Measurements from ENCODE around the gene MFF. TPM values are rescaled to one million over a fixed set of nuclear protein-coding genes. Genes with fewer than 3 reads are reported as not detected.
"Not testable (repeated sequence)": the region's sequence is repeated elsewhere in the genome, so short reads cannot be mapped to it uniquely, and the experiment has no call there.

Gene MFF
- total RNA-seq, 4 donors from 2014 or later = 15.1 to 99.1 (median 88.3) TPM

DNA sequence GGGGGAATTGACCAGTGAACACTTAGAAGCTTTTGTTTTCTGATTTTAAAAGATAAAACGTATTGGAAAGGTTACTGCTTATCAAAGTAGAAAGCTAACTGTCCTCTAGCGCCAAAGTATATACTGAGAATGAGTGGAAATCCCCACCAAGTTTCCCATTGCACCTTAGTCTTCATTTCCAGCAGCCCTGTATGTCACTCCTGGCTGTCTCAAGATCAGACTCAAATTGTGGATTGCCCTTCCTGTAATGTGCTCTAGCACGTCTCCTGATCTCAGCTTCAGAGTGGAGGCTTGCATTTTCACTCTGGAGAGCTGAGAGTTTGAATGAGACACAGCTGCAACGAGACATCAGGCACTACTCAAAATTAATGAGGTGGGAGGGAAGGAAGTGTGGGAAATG, 26.6 kb downstream of the MFF start:
- H3K4me3 ChIP-seq = no peak overlapping the region
- no peak overlapping the region for H3K27ac ChIP-seq
- TF ChIP-seq, protein P1, sequence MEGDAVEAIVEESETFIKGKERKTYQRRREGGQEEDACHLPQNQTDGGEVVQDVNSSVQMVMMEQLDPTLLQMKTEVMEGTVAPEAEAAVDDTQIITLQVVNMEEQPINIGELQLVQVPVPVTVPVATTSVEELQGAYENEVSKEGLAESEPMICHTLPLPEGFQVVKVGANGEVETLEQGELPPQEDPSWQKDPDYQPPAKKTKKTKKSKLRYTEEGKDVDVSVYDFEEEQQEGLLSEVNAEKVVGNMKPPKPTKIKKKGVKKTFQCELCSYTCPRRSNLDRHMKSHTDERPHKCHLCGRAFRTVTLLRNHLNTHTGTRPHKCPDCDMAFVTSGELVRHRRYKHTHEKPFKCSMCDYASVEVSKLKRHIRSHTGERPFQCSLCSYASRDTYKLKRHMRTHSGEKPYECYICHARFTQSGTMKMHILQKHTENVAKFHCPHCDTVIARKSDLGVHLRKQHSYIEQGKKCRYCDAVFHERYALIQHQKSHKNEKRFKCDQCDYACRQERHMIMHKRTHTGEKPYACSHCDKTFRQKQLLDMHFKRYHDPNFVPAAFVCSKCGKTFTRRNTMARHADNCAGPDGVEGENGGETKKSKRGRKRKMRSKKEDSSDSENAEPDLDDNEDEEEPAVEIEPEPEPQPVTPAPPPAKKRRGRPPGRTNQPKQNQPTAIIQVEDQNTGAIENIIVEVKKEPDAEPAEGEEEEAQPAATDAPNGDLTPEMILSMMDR (IDR thresholded peaks at IDR 0.05) = no peak
- no peak for TF ChIP-seq POLR2A (IDR thresholded peaks at IDR 0.05)
- H3K9me3 ChIP-seq = no peaks in the 10 kb centered on the region
- no peaks in the 10 kb centered on the region for H3K4me1 ChIP-seq
- no peak for DNase-seq
- H3K36me3 ChIP-seq = no peaks in the 10 kb centered on the region
- intact Hi-C loops (cut with DNase I; ENCODE audit: low total_unique reads) = no loop called here
- no peaks in the 10 kb centered on the region for H3K27me3 ChIP-seq

DNA sequence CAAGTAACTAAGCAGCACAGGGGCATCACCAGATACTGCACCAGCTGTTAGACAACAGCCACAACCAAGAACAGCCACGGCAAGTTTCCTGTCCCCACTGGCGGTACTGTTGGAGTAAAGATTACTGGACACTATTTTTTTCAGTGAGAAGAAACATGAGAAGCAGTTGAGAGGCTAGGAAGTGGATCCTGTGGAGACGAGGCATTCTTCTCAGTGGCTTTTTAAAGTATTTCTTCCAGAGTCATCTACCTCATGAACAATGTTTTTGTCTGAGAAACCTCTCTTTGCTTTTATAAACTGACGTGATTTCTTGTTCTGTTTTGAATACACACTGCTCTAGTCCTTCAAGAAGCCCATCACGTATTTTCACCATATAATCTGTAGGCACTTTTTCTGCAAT, 35.3 kb downstream of the MFF start:
- no peaks in the 10 kb centered on the region for H3K36me3 ChIP-seq

DNA sequence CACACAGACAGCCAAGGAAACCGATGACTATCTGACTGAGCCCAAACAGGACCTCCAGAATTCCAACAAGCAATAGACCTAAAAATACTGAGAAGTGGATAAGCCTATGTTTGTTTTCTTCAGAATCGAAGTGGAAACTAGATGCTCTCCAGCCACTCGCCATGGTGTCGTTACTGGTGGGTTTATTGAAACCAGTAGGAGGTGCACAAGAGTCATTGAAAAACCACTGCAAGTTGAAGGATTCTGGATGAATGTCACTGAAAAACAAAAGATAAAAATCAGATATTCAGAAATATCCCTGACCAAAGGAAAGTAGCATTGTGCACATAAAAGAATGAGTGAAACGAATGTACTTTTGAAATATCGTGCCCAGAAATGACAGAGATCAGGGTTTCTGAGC, 38.7 kb downstream of the MFF start:
- no peak for TF ChIP-seq POLR2A (IDR thresholded peaks at IDR 0.05)
- TF ChIP-seq, protein P1 (IDR thresholded peaks at IDR 0.05) = no peak
- Histone ChIP-seq H3K27me3 (no peaks in the 10 kb centered on the region), H3K27ac (no peak overlapping the region), H3K4me3 (no peak overlapping the region), H3K36me3 (no peaks in the 10 kb centered on the region), H3K9me3 (no peaks in the 10 kb centered on the region), H3K4me1 (no peaks in the 10 kb centered on the region)
- intact Hi-C loops (cut with DNase I; ENCODE audit: low total_unique reads) = no loop called here
- no peak for DNase-seq

More for the DNA sequence above, 35.3 kb downstream of the MFF start:
- Histone ChIP-seq H3K27me3 (no peaks in the 10 kb centered on the region), H3K27ac (no peak overlapping the region), H3K9me3 (no peaks in the 10 kb centered on the region), H3K4me3 (no peak overlapping the region), H3K4me1 (no peaks in the 10 kb centered on the region)
- TF ChIP-seq, protein P1 (IDR thresholded peaks at IDR 0.05) = no peak
- no peak for TF ChIP-seq POLR2A (IDR thresholded peaks at IDR 0.05)
- DNase-seq = no peak
- intact Hi-C loops (cut with DNase I; ENCODE audit: low total_unique reads) = no loop called here

DNA sequence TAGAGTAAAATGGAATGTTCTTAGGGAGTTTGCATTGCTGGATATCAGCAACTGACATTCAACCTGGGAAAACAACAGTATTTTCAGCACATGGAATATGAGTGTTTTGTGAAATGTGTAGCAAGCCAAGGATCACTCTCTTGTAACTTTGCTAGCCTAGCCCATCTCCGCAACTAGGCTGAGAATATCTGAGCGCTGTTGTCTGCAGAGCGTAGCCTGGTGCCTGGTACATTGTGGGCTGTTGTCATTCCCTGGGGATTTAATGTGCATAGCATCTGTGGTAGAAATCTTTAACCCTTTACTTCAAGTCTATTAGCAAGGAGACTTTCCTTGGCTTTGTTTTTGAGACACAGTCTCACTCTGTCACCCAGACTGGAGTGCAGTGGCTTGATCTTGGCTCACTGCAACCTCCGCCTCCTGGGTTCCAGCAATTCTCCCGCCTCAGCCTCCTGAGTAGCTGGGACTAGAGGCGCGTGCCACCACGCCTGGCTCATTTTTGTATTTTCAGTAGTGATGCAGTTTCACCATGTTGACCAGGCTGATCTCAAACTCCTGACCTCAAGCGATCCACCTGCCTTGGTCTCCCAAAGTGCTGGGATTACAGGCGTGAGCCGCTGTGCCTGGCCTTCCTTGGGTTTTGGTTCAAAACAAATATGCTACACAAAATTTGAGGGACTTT, 39.7 kb downstream of the MFF start:
- H3K9me3 ChIP-seq; H3K36me3 ChIP-seq; H3K27ac ChIP-seq; DNase-seq; H3K4me1 ChIP-seq; H3K4me3 ChIP-seq; intact Hi-C loops (cut with DNase I; ENCODE audit: low total_unique reads); H3K27me3 ChIP-seq: not testable (repeated sequence)

DNA sequence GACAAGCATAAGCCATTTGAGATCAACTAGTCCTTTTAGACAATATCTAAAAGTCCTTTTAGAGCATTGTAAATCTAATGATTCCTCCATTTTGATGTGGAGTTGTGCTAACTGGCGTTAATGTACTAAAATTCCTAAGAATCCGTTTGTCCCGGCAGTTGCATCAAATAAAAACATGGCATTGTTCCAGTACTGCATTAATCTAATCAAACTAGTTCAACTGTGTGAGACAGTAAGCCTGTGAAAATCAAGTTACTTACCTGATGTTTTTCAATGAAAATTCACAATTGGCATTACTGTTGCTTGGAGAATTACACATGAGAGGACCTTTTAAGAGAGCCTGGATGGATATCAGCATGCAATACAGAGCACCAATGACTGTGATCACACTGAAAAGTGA, 40.8 kb downstream of the MFF start:
- Histone ChIP-seq H3K9me3 (no peaks in the 10 kb centered on the region), H3K27me3 (no peaks in the 10 kb centered on the region), H3K36me3 (no peaks in the 10 kb centered on the region), H3K4me1 (no peaks in the 10 kb centered on the region), H3K27ac (no peak overlapping the region), H3K4me3 (no peak overlapping the region)
- no peak for DNase-seq
- no peak for TF ChIP-seq POLR2A (IDR thresholded peaks at IDR 0.05)
- TF ChIP-seq, protein P1 (IDR thresholded peaks at IDR 0.05) = no peak
- intact Hi-C loops (cut with DNase I; ENCODE audit: low total_unique reads) = no loop called here
